Muscle of arm (tissue), 12 donors: ENCODE data around the gene PRRT1. TPM values are rescaled to one million over a fixed set of nuclear protein-coding genes. Genes with fewer than 3 reads are reported as not detected.
A peak's percentile ranks its signal among the peaks of the same experiment; 100 is the strongest.
"Not testable (repeated sequence)": the region's sequence is repeated elsewhere in the genome, so short reads cannot be mapped to it uniquely, and the experiment has no call there.

Experiments used
- DNase-seq: peaks from one replicate; pipeline ENCODE4 v3.0.0-alpha.2; 2013
- polyA plus RNA-seq, 12 donors: library from polyadenylated mRNA; unstranded; fragments of 120-200 nt; gene quantifications; one replicate each; pipeline ENCODE4 v1.2.1, GENCODE V29; 2013; ENCODE audit not compliant: insufficient read length in 12 of 12

PRRT1 gene
- polyA plus RNA-seq, 12 donors: 0.86 to 5.9 (median 1.3) TPM; not detected in 2

DNA sequence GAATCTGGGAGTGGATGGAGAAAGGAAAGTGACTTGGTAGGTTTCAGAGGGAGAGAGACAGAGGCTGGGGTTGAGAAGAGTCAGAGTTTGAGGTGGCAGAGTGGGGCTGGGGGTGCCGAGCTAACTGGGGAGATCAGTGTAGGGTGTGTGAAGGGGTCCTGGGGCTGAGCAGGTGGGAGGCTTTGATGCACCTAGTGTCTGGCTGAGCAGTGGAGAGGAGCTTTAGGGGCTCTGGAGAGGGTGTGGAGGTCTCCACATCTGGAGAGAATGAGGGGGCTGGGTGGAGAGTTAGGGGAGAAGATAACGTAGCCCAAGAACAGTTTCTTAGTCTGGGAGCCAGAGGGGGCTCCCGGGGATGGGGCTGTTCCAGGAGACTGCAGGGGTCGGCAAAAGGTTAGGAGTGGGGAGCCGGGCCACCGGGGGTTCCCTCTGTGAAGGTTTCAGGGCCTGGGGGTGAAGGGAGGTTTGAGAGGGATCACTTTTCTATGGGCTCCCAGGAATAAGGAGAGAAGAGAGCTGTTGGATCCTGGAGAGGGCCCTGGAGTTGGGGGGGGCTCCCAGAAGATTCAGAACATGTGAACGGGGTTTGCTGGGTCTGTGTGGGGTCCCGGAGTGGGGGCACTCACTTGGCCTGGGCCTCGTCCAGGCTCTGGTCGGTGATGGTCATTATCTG lies 37.5 kb upstream of the PRRT1 start:
- DNase-seq: no peak

DNA sequence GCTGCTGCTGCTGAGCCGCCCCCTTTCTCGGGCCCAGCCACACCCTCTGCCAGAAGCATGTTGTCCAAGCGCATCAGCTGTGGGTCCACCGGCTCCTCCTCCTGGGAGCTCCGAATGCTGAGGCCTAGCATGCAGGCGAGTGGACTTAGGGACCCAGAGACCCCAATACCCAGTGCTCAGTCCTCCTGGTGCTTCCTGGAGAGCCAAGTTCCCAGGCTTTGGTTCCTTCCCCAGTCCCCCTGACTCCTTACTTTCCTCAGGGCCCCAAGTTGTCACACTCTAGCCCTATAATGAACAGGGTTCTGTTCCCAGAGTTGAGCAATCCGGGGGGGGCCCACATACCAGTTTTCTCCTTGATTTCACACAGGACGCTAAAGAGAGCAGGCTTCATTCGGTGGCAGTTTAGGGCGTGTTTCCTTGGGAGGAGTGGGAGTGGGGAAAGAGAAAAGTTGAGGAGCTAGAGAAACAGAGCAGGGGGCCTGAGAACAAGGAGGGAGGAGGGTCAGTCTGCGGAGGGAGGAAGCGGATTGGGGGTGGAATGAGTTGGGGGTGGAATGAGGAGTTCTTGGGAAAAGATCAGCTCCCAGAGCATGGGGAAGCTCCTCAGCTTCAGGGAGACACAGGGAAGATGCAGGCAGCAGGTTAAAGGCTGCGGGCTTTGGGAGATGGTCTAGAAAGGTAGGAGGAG lies 36.8 kb upstream of the PRRT1 start:
- DNase-seq: no peak

DNA sequence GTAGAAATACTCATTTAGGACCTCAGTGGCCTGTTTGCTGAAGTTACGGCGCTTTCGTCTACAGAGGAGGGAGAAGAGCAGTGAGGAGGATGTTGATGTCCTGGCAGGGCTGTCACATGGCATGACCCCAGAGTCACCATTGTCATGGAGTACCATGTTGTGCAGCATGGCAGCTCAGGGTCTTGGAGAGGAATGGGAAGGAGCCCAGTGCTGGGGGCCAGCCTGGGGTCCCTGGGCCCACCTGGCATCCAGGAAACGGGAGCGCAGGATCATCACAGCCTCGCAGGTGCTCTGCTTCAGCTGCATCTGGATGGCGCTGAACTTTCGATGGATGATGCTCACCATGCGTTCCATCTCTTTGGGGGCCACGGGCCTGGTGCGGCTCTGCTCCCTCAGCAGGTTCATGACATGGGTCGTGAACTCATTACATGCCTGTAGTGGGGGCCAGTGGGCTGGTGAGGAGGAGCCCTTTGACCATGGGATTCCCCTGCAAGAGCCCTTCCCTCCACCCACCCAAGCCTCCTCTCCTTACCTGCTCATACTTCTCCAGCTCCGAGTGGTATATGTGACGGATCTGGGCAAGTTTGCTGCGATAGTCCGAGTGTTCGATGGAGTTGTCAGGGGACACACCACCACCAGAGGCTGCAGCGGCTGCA lies 36.1 kb upstream of the PRRT1 start:
- not testable (repeated sequence) for DNase-seq

DNA sequence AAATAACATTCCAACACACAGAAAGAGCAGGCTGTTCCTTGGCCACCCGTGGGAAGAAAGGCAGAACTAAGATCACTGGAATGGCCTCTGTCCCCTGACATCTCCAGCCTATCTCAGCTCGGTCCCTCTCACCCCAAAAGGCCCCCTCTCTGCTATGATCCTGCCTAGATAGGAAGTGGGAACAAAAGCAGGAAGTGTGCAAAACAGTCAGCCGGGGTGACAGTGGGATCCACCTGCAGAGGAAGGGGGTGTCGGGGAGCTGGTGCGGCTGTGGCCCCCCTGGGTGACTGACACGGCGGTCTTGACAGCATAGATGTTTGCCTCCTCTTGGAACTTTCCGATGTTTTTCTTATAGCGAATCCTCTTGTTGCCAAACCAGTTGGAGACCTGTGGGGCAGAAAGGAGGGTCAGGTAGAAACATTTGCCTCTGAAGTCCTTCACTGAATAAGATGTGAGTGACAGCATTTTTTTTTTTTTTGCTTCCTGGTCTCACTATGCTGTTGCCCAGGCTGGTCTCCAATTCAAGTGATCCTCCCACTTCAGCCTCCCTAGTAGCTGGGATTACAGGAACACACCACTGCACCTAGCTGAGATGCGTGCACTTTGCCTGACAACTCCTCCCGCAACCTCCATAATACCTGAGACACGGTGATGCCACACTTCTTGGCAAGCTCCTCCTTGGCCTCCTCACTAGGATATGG lies 35.4 kb upstream of the PRRT1 start:
- no peak for DNase-seq

DNA sequence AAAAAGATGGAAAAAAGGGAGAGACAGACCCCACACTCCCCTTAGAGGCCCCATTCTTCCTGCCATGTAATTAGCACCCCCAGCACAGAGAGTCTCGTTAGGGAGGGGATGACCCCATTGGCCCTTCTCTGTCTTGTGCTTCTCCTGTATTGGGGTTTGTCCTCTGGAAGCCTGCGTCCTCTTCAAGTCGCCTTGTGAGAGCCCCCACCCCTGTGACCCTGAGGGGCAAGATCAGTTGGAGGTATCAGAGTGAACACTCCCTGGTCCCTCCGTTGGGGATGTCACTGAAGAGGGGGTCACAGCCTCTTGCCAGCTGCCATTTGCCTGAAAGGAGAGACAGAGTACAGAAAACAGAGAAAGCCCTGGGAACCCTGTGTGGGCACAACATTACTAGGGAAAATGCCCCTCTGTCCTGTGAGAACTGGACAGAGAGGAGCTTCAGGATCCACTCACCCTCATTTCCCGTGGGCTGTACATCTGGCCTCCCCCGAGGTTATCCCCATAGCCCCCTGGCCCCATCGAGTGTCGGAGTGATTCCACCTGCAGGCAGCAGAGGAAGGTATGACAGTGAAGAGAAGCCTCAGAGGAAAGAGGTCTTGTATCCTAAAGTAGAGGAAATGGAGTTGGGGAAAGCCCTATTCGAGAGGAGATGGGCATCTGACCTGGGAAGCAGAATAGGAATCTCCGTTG lies 34.6 kb upstream of the PRRT1 start:
- not testable (repeated sequence) for DNase-seq

DNA sequence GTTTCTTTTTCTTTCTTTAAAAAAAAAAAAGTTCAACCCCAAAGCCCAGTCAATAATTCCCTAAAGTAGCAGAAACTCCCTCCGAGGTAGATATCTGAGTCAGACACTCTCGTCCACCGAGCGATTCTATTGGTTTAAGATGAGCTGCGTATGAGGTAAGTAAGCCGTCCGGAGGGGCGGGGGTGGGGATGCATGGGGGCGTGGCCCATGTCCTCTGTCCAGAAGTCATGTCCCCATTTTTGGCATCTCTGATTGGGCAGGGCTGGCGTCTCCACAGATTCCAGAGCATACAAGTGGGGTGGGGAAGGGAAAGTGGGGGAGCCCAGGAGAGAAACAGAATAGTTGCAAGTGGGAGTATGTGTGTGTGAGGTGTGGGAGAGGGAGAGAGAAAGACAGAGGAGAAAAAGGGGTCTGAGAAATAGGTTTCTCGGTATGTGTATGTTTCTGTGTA lies 34.0 kb upstream of the PRRT1 start:
- peak; percentile 59 for DNase-seq

DNA sequence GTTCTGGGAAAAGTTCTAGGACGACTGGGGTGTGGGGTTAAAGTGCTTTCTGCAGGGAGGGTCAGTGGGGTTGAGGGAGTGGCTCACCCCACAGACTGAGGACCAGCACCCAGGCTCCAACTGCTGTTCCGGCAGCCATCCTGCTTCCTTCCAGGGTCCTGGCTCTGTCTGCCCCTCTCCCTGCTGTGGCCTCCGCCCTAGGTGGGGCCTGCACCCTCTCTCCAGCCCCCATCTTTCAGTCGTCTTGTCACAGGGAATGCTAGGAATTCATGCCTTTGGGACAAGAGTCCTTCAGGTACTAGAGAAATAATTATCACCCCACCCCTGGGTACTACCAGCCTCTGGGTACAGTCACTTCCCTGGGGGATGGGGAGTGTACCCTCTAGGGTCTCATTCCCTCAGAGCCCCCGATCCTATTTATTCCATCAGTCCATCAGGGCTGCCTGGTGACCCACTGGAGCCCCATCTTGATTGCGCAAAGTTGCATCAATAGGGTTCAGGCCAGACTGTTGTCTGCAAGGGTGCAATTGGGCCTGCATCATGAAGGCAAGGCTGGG lies 32.4 kb upstream of the PRRT1 start, which contains the start of gene AGER:
AGER (minus strand) TSS at position 170 of the 557 bp plus-strand sequence; CDS start at position 139, 31 bp downstream.
- no peak for DNase-seq

DNA sequence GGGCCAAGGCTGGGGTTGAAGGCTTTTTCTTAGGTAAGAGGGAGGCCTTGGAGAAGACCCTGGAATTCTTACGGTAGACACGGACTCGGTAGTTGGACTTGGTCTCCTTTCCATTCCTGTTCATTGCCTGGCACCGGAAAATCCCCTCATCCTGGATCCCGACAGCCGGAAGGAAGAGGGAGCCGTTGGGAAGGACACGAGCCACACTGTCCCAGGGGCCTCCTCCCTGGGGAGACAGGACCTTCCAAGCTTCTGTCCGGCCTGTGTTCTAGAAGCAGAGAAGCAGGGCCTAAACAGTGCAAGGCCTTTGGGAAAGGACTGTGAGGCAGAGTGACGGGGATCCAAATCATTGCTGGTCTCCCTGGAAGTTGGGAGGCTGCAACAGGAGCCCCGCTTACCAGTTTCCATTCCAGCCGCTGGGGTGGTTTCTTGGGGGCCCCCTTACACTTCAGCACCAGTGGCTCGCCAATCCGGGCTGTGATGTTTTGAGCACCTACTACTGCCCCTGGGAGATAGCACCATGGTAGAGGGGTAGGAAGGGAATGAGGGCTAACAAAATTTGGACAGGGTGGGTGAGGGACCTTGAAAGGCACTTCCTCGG lies 31.8 kb upstream of the PRRT1 start:
- DNase-seq: no peak

DNA sequence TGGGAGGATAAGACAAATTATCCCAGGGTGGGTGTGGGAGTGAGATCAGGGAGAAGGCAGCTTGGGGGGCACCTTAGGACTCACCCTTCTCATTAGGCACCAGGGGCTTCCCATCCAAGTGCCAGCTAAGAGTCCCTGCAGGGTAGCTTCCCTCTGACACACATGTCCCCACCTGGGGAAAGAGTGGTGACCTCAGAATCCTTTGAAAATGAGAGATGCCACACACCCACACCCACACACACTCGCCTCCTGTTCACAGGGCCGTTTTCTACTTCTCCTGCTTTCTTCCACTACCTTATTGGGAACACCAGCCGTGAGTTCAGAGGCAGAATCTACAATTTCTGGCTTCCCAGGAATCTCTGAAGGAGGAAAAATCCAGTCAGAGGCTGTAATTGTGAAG lies 31.3 kb upstream of the PRRT1 start:
- no peak for DNase-seq

DNA sequence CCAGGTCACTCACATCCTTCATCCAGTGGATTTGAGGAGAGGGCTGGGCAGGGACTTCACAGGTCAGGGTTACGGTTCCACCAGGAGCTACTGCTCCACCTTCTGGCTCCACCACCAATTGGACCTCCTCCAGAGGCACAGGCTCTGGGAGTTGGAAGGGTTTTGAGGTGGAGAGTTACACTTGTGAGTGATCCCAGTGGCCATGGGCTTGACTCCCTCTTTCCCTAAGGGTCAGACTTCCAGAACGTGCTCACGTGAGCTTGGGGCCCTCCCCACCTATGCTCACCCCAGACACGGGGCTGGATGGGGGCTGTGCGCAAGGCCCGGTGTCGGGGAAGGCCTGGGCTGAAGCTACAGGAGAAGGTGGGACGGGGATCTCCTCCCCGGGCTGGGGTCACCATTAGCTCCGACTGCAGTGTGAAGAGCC lies 30.8 kb upstream of the PRRT1 start:
- DNase-seq: no peak

DNA sequence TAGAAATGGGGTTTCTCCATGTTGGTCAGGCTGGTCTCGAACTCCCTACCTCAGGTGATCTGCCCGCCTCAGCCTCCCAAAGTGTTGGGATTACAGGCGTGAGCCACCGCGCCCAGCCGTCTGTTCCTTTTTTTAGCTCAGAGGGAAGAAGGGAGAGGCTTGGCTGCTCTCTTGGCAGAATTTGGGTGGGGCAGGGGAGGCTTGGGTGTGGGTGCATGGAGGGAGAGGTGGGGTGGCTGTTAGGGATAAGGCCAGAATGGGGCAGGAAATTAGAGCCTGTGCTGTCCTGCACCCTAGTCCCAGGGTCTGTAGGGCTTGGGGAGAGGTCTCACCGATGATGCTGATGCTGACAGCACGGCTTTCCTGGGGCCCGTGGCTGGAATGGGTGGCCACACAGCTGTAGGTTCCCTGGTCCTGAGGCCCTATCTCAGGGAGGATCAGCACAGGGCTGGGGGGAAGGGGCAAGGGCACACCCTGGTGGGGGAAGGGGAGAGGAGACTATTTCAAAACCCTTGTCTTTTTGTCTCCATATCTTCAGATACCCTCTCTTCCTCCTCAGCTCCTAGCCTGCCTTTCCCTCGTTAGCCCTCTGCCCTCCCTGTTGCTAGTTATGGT lies 30.3 kb upstream of the PRRT1 start:
- no peak for DNase-seq

DNA sequence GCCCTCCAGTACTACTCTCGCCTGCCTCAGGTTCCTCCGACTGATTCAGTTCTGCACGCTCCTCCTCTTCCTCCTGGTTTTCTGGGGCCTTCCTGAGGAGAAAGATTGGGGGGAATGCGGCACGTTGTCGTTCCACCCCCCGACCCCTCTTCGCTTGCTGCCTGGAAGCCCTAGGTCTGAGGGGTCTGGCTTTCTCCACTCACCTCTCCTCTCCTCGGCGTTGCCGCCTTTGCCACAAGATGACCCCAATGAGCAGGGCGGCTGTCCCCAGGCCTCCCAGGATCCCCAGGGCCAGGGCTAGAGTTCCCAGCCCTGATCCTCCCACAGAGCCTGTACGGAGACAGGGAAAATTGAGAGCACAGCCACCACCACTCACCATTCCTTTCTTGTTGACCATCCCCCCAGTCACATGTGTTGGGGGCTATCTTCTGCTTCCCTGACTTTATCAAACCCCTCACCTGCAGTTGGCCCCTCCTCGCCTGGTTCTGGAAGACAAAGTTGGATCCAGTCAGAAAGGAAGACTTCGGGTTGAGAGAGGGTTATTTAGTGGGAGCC lies 29.5 kb upstream of the PRRT1 start:
- no peak for DNase-seq

DNA sequence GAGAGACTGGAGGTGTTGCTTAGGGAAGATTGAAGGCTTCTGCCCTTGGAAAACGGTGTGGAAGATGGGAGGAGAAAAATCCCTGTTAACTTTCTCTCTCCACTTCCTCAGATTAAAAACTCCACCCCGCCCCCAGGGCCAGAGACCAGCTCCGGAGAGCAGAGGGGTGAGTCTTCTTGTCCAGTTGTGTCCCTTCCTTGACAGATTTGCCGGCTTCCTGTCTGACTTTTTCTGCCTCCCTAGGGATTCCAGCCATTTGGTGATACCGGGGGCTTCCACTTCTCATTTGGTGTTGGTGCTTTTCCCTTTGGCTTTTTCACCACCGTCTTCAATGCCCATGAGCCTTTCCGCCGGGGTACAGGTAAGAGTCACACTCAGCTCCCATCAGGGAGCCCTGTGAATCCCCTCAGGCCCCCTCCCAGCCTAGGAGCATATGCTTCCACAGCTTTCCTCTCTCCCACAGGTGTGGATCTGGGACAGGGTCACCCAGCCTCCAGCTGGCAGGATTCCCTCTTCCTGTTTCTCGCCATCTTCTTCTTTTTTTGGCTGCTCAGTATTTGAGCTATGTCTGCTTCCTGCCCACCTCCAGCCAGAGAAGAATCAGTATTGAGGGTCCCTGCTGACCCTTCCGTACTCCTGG lies 28.1 kb upstream of the PRRT1 start:
- DNase-seq: no peak

DNA sequence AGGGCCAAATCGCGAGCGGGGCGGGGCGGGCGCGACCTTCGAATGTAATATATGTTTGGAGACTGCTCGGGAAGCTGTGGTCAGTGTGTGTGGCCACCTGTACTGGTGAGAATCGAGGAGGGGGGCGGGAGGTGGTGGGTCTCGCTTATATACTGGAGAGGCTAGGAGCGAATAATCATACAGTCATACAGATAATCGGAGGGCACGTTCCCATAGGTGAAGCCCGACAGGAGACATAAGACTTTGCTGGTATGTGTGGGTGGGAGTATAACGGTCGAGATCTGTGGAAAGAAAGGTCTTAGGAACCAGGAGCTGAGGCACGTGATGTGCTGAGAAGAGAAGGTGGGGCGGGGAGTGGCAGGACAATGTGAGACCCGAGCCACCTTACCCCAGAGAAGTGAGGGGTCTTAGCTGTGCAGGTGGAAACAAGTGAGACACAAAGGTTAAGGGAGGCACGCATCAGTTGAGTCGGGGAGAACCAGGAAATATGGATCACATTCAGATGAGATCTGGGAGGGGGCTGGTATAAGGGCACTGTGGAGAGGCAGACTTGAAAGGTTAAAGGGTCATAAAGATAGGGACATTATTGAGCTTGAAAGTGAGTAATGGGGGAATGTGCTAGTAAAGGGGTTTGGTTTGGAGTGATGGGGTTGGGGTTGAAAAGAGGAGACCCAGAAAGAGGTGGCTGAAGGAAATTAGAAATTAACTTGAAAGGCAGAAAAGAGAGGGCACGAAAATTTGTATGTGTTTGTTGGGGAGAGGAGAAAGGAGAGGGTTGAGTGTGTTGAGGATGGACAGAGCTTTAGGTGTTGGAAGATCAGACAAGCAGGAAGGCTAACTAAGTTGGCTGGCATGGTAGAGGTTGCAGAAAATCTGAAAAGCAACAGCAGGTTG lies 27.1 kb upstream of the PRRT1 start:
- no peak for DNase-seq

DNA sequence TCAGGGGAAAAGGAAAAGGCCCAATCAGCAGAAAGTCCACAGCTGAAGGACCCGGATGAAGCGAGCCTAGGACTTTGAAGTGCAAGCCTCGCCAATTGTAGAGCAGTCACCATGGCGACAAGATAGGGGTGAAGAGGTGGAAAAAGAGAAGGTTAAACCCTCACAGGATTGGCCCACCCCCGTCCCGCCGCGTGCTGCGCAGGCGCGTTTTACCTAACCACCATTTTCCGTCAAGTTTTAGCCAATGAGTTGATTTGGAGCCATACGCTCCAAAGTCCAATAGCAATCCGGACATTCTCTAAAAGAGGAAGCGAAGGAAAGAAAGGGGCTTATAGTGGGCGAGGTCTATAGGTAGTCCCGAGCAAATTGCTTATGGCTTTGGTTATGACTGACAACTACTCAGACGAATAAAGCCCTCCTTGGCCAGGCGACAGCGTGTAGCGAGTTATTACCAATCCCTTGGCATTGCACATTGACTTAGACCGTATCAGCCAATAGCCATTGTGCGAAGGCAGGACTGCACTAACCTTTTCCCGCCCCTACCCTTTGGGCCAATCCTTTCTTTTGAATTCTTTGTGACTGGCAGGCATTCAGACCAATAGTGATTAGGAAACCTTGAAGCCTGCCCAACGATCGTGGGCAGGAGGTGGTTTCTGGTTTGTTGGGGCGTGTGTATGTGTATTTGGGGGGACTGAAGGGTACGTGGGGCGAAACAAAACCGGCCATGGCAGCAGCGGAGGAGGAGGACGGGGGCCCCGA lies 26.2 kb upstream of the PRRT1 start, which contains the start of gene RNF5:
RNF5 (plus strand) TSS at position 618 of the 759 bp plus-strand sequence; CDS start at position 725, 107 bp downstream.
- peak; percentile 99 for DNase-seq

DNA sequence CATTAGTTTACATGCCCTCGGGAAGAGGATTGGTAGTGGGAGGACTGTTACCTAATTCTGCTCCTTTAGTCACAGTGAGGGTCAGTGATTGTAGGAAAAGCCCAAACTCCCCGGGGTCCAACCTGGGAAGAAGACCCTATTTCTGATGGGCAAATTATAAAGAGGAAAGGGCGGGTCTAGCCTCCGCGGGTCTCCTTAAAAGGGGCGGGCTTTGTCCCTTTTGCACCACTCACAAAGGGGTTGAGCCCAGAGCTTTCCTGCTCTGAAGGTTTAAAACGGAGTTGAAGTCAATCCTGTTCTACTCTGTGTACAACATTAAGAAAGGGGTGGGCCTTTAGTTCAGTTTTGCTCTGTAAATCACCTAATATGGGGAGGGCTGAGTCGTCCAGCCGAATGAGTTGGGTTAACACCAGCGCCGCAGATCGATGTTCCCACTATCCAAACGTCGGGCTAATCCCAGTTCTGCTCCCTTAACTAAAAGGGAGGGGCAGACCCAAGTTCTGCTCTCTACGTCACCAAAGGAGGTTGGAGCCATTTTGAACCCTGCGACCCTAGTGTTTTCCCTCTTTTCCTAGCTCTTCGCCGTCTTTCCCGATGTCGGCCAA lies 25.5 kb upstream of the PRRT1 start:
- no peak for DNase-seq
